ENCODE data around the gene CETN3. TPM values are rescaled to one million over a fixed set of nuclear protein-coding genes. Genes with fewer than 3 reads are reported as not detected.

The CETN3 gene
- 10 to 100 TPM; 66.5 to 88.9 (median 75.5) TPM for polyA plus RNA-seq (ENCODE audit: insufficient read length in 3 of 3)
- long read RNA-seq, donor 1, transcript CETN3-201 (5 exons, 2,432 nt): major isoform, 21 of 23 reads
- long read RNA-seq, donor 1, partial matches to known transcripts: 0 of 23 reads
- long read RNA-seq, donor 1, other reads (novel, unspliced or antisense): 0 of 23 reads
- long read RNA-seq, donor 2, transcript CETN3-201 (5 exons, 2,432 nt): major isoform, 13 of 18 reads
- long read RNA-seq, donor 2, partial matches to known transcripts: 0 of 18 reads
- long read RNA-seq, donor 2, other reads (novel, unspliced or antisense): 0 of 18 reads
- long read RNA-seq, donor 3, transcript CETN3-204 (4 exons, 867 nt): minor isoform, 8 of 59 reads
- long read RNA-seq, donor 3, transcript CETN3-201 (5 exons, 2,432 nt): major isoform, 49 of 59 reads
- long read RNA-seq, donor 3, partial matches to known transcripts: 0 of 59 reads
- long read RNA-seq, donor 3, other reads (novel, unspliced or antisense): 0 of 59 reads
- long read RNA-seq, donor 4, transcript CETN3-201 (5 exons, 2,432 nt): major isoform, 25 of 39 reads
- long read RNA-seq, donor 4, transcript CETN3-204 (4 exons, 867 nt): minor isoform, 9 of 39 reads
- long read RNA-seq, donor 4, partial matches to known transcripts: 0 of 39 reads
- long read RNA-seq, donor 4, other reads (novel, unspliced or antisense): 0 of 39 reads
- long read RNA-seq, donor 5: 0 reads
- long read RNA-seq, donor 6, transcript CETN3-201 (5 exons, 2,432 nt): major isoform, 21 of 28 reads
- long read RNA-seq, donor 6, partial matches to known transcripts: 0 of 28 reads
- long read RNA-seq, donor 6, other reads (novel, unspliced or antisense): 0 of 28 reads
- long read RNA-seq, donor 7, transcript CETN3-201 (5 exons, 2,432 nt): major isoform, 42 of 52 reads
- long read RNA-seq, donor 7, partial matches to known transcripts: 6 of 52 reads
- long read RNA-seq, donor 7, other reads (novel, unspliced or antisense): 0 of 52 reads
- long read RNA-seq, donor 8: 0 reads
- long read RNA-seq, donor 9, transcript CETN3-201 (5 exons, 2,432 nt): major isoform, 24 of 30 reads
- long read RNA-seq, donor 9, transcript CETN3-204 (4 exons, 867 nt): minor isoform, 6 of 30 reads
- long read RNA-seq, donor 9, partial matches to known transcripts: 0 of 30 reads
- long read RNA-seq, donor 9, other reads (novel, unspliced or antisense): 0 of 30 reads
- long read RNA-seq, donor 10, transcript CETN3-201 (5 exons, 2,432 nt): major isoform, 32 of 33 reads
- long read RNA-seq, donor 10, partial matches to known transcripts: 0 of 33 reads
- long read RNA-seq, donor 10, other reads (novel, unspliced or antisense): 0 of 33 reads
- long read RNA-seq, donor 11, transcript CETN3-201 (5 exons, 2,432 nt): major isoform, 23 of 30 reads
- long read RNA-seq, donor 11, transcript CETN3-204 (4 exons, 867 nt): minor isoform, 6 of 30 reads
- long read RNA-seq, donor 11, partial matches to known transcripts: 0 of 30 reads
- long read RNA-seq, donor 11, other reads (novel, unspliced or antisense): 0 of 30 reads
- long read RNA-seq, donor 12, transcript CETN3-201 (5 exons, 2,432 nt): major isoform, 12 of 13 reads
- long read RNA-seq, donor 12, partial matches to known transcripts: 0 of 13 reads
- long read RNA-seq, donor 12, other reads (novel, unspliced or antisense): 0 of 13 reads
- long read RNA-seq, donor 13: 0 reads
- long read RNA-seq, donor 14, transcript CETN3-201 (5 exons, 2,432 nt): major isoform, 36 of 42 reads
- long read RNA-seq, donor 14, partial matches to known transcripts: 0 of 42 reads
- long read RNA-seq, donor 14, other reads (novel, unspliced or antisense): 0 of 42 reads
- long read RNA-seq, donor 15, transcript CETN3-201 (5 exons, 2,432 nt): major isoform, 17 of 18 reads
- long read RNA-seq, donor 15, partial matches to known transcripts: 0 of 18 reads
- long read RNA-seq, donor 15, other reads (novel, unspliced or antisense): 0 of 18 reads
- long read RNA-seq, donor 16, transcript CETN3-204 (4 exons, 867 nt): minor isoform, 18 of 96 reads
- long read RNA-seq, donor 16, transcript CETN3-201 (5 exons, 2,432 nt): major isoform, 70 of 96 reads
- long read RNA-seq, donor 16, partial matches to known transcripts: 5 of 96 reads
- long read RNA-seq, donor 16, other reads (novel, unspliced or antisense): 0 of 96 reads

- DNase-seq (ENCODE audit: extremely low read depth in 1 of 11, low read depth in 9 of 11, low spot score in 4 of 11): peak; percentile 90 to 96 (median 94)
Measured at GRCh38 chr5:90409318-90410177, at the start of gene CETN3. Gene CETN3, minus strand, starts transcription at chr5:90409756. Its CDS starts 95 bp downstream, at chr5:90409661.

- no peak for DNase-seq (ENCODE audit: extremely low read depth in 1 of 11, low read depth in 9 of 11, low spot score in 4 of 11)
Measured at GRCh38 chr5:90446961-90447360, 37.4 kb upstream of the CETN3 start.

GRCh38 chr5:90440644-90441043 is 31.1 kb upstream of the CETN3 start:
- no peak for DNase-seq (ENCODE audit: extremely low read depth in 1 of 11, low read depth in 9 of 11, low spot score in 4 of 11)

- DNase-seq (ENCODE audit: extremely low read depth in 1 of 11, low read depth in 9 of 11, low spot score in 4 of 11): no peak
Measured at GRCh38 chr5:90438100-90438499, 28.5 kb upstream of the CETN3 start.

GRCh38 chr5:90437663-90438062 is 28.1 kb upstream of the CETN3 start:
- no peak for DNase-seq (ENCODE audit: extremely low read depth in 1 of 11, low read depth in 9 of 11, low spot score in 4 of 11)

GRCh38 chr5:90434116-90434714 is 24.7 kb upstream of the CETN3 start:
- peak in 2 of 11 donors; percentile 25 to 26 for DNase-seq (ENCODE audit: extremely low read depth in 1 of 11, low read depth in 9 of 11, low spot score in 4 of 11)

- DNase-seq (ENCODE audit: extremely low read depth in 1 of 11, low read depth in 9 of 11, low spot score in 4 of 11): no peak
Measured at GRCh38 chr5:90424245-90424644, 14.7 kb upstream of the CETN3 start.

GRCh38 chr5:90421136-90421535 is 11.6 kb upstream of the CETN3 start:
- no peak for DNase-seq (ENCODE audit: extremely low read depth in 1 of 11, low read depth in 9 of 11, low spot score in 4 of 11)

GRCh38 chr5:90418214-90418613 is 8.7 kb upstream of the CETN3 start:
- DNase-seq (ENCODE audit: extremely low read depth in 1 of 11, low read depth in 9 of 11, low spot score in 4 of 11): no peak

GRCh38 chr5:90410178-90410762 is 714 bp upstream of the CETN3 start:
- peak in 4 of 11 donors; percentile 6 to 44 (median 13) for DNase-seq (ENCODE audit: extremely low read depth in 1 of 11, low read depth in 9 of 11, low spot score in 4 of 11)

- DNase-seq (ENCODE audit: extremely low read depth in 1 of 11, low read depth in 9 of 11, low spot score in 4 of 11): peak in 7 of 11 donors; percentile 1 to 30 (median 18)
Measured at GRCh38 chr5:90408571-90409317, 812 bp downstream of the CETN3 start.

- no peak for DNase-seq (ENCODE audit: extremely low read depth in 1 of 11, low read depth in 9 of 11, low spot score in 4 of 11)
Measured at GRCh38 chr5:90406466-90406865, 3.1 kb downstream of the CETN3 start.

- DNase-seq (ENCODE audit: extremely low read depth in 1 of 11, low read depth in 9 of 11, low spot score in 4 of 11): no peak
Measured at GRCh38 chr5:90402521-90403255, 6.9 kb downstream of the CETN3 start.

GRCh38 chr5:90399251-90399650 is 10.3 kb downstream of the CETN3 start:
- no peak for DNase-seq (ENCODE audit: extremely low read depth in 1 of 11, low read depth in 9 of 11, low spot score in 4 of 11)
